GM18907 (cell line): Measurements from ENCODE around the gene PXN.
"Not testable (repeated sequence)": the region's sequence is repeated elsewhere in the genome, so short reads cannot be mapped to it uniquely, and the experiment has no call there.

ENCODE experiments used
- ATAC-seq: cut with Tn5 transposase; IDR thresholded peaks from one replicate; pipeline ENCODE4 v1.9.1; 2021; ENCODE audit warnings: mild to moderate bottlenecking, moderate library complexity; ENCODE audit not compliant: unreplicated experiment

The PXN gene

DNA sequence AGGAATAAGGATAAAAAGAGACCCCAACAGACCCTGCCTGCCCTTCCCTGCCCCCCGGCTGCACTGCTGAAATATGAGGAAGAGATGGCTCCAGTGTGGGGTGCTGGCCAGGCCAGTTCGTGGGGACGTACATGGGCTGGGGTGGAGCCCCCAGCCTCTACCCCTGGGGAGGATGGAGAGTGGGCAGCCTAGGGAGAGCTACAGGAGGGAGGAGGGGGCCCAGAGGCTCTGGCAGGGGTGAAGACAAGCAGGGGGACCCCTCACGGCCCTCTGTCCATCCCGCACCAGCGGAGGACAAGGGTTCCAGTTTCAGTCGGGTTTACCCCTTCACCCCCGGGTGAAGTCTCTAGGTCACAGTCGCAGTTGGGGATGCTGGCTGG, 53.6 kb downstream of the PXN start:
- ATAC-seq = no peak

DNA sequence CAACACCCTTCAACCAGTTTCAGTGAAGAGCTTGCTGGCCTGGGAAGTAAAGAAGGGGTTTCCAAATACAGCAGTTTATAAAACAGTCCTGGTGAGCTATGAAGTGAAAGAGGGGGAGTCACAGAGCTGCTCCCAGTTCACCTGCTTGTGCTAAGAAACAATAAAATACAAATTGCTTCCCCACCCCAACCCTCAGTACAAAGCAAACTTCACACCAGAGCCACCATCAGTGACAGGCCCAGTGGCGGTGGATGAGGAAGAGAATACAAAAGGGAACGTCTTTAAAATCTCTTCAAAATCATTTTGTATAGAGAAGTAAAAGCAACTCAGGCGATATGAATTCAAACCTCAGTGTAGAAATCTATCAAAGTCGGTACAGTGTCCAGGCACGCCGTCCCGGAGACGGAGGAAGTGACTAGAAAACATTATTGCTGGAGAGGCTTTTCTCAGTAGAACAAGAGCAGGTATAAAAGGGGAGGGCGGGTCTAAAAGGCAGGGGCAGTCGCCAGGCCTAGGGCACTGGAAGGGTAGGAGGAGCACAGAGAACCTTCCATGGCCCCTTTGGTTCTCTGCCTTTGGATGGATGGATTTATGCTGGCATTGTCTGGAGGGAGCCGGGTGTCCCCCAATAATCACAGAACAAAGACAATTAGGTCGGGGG, 54.2 kb downstream of the PXN start:
- no peak for ATAC-seq

DNA sequence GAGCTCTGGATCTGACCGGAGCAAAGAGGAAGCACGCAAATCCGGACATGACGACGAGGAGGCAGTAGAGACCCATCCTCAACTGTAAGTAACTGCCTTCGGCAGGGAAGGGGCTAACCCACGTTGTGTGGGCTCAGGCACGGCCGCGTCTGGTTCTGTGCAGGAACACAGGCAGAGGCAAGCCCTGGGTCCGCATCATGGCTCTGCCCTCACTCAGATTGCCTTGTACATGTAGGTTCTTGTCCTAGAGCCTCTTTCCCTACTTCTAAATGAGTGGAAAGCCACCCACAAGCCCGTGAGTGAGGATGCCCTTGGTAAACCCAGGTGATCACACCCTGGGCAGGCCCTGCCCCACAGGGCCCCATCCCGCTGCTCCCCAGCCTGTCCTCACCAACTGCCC, 55.7 kb downstream of the PXN start:
- ATAC-seq = no peak

DNA sequence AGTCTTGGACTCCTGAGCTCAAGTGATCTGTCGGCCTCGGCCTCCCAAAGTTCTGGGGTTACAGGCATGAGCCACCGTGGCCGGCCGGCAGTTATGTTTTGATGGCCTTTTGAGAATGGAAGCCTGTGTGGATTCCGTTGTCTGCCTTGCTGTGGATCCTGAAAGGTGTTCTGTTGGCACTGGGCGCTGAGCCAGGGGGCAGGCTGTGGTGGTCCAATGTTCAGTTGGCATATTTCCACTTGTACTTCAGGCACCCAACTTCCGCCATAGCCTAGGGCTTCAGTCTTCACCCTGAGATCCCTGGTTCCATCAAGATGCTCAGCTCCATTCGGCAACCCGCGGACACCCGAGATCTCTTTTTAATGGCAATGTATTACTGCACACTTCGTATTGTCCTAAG, 58.3 kb downstream of the PXN start:
- ATAC-seq = no peak

DNA sequence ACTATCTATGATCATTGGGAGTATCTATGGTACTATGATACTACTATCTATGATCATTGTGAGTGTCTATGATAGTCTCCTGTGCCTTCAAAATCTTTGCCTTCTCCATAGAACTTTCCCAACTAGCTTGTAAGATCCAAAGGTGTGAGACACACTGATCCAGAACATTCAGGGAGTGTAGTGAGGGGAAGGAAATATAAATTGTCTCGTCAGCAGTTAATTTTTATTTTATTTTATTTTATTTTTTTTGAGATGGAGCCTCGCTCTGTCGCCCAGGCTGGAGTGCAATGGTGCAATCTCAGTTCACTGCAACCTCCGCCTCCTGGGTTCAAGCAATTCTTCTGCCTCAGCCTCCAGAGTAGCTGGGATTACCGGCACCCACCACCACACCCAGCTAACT, 58.7 kb downstream of the PXN start:
- not testable (repeated sequence) for ATAC-seq

DNA sequence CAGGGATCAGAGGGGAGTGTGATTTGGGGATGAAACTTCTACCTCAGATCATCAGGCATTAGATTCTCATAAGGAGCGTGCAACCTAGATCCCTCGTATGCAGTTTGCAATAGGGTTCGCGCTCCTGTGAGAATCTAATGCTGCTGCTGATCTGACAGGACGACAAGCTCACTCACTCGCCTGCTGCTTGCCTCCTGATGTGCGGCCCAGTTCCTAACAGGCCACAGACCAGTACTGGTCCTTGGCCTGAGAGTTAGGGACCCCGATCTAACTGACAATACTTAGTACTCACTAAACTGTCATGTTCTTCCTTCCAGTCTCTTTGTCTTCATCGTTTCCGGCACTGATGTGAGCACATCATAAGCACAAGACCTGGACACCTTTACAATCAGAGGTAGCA, 59.3 kb downstream of the PXN start:
- ATAC-seq = no peak

DNA sequence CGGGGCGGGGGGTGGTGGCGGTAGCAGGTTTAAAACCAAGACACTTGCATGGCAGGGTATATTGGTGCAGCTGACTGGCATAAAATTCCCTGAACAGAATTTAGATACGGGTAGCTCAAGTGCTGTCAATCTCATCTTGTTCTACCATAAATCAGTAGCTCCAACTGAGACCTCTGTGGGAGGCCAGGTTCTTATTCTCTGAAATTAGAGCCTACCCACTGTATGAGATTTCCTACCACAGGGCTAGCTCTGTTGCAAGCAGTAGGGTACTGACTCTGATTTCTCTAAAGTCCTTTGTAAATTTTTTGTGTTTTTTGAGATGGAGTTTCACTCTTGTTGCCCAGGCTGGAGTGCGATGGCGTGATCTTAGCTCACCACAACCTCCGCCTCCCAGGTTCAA, 61.4 kb downstream of the PXN start:
- ATAC-seq = no peak

DNA sequence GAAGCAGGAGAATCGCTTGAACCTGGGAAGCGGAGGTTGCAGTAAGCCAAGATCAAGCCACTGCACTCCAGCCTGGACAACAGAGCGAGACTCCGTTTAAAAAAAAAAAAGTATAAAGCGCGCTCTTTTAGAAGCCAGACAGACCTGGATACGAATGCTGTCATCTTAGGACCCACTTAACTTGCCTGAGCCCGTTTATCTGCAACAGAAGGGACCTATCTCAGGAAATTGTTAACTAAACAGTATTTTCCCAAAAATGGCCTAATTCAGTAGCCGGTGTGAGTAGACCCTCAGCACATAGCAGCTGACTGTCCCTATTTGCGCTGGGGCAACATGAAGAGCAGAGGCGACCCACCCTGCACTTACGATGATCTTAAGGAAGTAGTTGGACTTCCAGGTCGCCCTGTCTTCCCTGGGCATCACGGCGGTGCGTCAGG, 65.1 kb downstream of the PXN start:
- no peak for ATAC-seq

DNA sequence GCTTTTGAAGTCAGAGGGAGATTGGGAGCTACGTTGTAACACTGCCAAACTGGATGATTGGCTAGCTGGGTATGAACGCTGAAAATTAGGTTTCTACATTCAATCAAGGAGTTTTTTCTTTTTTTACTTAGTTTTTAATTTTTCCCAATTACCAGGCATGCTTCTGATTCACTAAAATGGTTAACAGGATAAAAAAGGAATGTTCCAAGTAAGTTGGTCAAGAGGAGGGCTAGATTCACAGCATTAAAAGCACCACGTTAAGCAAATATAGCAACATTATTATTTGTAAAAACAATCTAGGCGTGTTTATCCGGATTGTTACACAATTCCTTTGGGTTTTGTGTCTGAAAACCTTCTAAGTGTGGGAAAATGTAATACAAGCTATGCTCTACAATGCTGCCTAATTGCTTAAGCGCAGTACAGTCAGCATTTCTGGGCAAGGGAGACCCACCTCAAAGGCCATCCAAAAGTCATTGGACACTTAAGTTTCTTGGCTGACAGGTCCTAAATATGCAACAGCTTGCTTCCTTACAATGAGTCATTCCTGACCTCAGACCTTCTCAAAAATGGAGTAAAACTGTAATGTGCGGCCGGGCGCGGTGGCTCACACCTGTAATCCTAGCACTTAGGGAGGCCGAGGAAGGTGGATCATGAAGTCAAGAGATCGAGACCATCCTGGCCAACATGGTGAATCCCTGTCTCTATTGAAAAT, 65.8 kb downstream of the PXN start:
- ATAC-seq = no peak

DNA sequence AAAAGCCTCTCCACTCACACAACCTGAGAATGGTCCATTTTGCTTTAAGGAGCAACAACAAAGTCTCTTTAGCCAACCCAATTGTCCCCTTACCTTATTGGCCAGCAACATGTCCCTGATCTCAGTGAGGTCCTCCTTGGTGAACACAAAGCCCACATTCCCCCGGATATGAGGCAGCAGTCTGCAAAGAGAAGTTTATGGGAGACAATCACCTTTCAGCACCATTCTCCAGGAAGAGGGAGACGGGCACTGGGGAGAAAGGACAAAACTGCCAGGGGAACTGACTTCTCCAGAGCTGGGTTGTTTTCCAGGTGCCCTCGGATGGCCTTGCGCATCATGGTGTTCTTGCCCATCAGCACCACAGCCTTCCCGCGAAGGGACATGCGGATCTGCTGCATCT, 66.5 kb downstream of the PXN start:
- no peak for ATAC-seq

DNA sequence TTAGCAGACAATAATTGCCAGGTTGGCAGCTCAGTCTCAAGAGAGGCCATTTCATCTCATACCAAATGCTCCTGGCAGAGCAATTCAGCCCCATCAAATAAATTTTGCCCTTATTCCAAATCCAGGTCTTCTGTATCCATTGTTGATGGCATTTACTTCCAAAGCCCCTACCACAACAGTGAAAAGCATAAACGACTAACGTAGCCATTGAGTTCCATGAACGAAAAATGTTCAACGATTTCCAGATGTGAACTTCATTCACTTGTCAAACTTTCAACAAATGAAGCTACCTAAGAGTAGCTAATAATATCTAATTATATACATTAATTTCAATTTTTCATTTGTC, 68.0 kb downstream of the PXN start:
- no peak for ATAC-seq

DNA sequence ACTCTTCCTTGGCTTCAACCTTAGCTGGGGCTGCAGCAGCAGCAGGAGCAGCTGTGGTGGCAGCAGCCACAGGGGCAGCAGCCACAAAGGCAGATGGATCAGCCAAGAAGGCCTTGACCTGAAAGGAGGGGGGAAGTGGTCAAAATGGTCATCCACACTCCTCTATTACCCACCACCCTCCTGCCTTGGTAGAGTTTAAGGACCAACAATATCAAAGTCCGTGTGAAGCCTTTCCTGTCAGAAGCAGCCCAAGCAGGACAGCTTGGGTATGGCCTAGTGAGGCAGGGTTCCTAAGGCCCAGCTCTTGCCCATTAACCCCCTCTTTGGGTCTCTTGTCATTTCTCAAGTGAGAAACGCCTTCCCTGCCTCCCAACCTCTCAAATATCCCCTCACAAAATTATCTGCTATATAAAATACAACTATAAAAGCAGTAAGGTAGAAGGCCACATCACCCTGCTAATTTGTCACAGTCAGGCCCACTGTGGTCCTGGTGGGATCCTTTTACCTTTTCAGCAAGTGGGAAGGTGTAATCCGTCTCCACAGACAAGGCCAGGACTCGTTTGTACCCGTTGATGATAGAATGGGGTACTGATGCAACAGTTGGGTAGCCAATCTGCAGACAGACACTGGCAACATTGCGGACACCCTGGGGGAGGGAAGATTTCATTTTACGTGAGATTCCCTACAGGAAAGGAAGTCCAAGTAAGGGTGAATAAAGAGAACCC, 68.6 kb downstream of the PXN start:
- not testable (repeated sequence) for ATAC-seq

DNA sequence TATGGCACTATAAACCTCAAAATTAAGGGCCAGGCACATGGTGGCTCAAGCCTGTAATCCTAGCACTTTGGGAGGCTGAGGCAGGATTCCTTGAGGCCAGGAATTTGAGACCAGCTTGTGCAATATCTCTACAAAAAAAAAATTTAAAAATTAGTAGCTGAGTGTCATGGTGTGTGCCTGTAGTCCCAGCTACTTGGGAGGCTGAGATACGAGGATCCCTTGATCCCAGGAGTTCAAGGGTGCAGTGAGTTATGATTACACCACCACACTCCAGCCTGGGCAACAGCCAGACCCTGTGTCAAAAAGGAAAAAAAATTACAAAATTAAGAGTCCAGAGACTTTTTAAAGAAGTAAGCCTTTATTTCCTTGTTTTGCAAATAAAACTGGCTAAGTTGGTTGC, 69.2 kb downstream of the PXN start:
- ATAC-seq = no peak

DNA sequence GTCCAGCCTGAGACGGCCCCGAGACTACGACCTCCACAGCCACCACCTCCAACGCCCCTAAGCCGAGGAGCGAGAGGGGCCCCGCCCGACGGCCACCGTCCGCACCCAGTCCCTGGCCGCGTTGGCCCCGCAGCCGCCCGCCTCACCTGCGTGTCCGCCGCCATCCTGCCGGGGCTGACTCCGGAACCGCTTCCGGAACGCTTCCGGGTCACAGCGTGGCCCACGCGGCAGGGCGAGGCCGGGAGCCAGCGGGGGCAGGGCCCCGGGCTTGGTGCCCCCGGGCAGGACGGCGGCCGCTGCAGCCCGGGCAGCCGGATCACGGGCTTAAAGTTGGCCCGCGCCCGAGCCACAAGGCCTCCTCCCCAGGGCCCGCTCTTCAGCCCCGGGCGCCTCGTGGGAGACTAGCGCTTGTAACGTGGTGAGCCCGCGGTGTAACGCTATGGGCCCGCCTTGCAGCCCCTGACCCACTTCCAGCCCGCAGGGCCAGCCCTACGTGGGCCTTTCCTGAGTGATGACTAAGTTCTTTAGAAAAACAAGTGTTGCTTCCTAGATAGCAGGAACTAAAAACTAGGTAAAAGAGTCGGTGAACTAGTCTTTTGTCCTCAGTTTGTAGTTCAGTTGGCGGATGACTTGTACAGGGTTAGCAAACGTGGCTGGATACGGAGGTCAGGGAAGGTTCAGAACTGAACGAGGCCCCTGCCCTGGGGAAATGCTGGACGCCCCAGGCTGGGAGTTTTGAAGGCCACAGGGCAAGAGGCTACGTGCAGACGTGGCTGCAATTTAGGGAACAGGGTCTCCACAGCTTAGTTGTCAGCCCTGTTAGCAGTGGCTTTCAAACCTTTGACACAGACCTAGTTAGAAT, 70.8 kb downstream of the PXN start, which contains the start of gene GCN1:
GCN1 (minus strand) TSS at position 182 of the 862 bp plus-strand sequence; CDS start at position 164, 18 bp downstream.
- ATAC-seq = peak; percentile 79

DNA sequence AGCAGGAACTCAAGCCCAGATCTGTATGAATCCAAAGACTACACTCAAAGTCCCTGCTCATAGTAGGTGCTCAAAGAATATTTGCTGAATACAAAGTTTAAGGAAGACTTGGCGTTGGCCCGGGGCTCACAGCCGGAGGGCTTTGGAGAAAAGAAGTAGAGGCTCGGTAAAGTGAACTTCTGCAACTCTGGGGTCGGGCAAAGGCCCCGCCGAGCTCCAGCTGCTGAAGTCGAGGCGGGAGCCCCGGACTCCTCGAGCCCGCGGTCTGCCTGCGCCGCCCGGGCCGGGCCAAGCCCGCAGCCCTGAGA, 71.3 kb downstream of the PXN start:
- no peak for ATAC-seq

DNA sequence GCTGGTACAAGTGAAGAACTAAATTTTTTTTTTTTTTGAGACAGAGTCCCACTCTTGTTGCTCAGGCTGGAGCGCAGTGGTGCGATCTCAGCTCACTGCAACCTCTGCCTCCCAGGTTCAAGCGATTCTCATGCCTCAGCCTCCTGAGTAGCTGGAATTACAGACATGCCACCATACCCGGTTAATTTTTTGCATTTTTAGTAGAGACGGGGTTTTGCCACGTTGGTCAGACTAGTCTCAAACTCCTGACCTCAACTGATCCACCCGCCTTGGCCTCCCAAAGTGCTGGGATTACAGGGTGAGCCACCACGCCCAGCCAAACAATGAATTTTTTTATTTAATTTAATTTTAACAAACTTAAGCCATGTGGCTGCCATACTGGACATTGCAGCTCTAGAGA, 72.2 kb downstream of the PXN start:
- not testable (repeated sequence) for ATAC-seq

DNA sequence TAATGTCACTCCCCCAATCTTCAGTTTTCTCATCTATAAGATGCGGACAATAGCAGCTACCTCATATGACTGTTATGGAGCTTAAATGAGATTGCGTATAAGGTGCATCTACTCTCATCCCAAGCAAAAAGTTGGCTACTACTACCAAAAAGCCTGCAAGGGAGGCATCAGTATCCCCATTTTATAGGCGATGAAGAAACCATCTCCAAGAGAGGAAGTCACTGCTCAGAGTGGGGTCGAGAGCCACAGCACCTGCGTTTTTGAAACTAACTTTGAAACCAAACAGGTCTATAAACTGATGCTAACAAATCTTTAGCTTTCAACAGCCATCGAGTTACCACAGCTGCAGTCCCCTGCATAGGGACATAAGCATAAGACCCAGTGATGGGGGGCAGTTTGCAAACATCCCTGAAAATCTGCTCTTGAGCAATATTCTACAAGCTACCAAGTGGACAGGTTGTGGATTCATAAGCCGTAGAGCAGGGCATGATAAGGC, 74.5 kb downstream of the PXN start:
- no peak for ATAC-seq

DNA sequence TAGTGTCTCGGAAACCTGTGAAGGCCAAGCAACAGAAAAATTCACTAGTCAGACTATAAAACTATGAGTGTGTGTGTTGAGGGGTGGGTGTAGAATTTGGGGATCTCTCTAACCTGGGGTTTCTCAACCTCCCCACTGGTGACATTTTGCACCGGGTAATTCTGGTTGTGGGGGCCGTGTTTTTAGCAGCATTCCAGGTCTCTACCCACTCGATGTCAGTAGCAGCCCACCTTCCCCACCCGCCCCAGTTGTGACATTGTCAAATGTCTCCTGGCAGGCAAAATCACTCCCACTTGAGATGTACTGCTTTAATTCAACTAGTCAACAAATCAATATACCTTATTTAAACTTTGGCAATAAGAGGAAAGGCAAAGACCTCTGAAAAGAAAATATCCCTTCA, 75.1 kb downstream of the PXN start:
- ATAC-seq = no peak

DNA sequence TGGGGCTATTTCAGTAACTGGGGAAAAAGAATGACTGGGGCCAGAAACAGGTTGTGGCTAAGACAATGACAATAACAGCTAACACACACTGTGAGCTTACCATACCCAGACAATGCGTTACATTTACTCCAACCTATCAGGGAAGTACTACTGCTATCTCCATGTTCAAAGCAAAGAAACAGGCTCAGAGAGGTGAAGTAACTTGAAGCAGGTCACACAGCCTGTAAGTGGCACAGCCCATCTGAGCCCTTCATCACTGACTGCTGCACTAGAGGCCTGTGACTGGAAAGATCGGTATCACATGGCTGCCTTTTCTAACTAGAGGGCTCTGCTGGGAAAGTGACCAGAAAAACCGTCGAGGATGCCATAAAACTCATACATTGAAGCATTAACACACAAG, 78.9 kb downstream of the PXN start:
- ATAC-seq = no peak

DNA sequence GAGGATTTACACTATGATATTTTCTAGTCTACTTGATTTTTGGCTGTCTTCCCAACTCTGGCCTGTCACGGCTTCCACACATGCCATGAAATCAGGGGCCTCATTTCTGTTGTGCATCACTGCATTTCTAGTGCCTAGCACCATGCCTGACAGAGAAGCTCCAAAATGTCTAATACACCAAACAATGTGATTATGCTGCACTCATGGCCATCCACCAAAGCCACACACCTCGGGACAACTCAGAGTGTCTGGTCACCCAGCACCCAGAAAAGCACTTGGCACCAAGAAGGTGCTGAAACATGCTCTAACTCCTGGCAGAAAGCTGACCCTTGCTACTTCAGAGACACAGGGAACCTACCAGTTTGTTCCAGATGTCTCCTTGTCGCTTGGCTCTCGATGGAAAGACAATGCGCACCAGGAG, 82.3 kb downstream of the PXN start:
- no peak for ATAC-seq

DNA sequence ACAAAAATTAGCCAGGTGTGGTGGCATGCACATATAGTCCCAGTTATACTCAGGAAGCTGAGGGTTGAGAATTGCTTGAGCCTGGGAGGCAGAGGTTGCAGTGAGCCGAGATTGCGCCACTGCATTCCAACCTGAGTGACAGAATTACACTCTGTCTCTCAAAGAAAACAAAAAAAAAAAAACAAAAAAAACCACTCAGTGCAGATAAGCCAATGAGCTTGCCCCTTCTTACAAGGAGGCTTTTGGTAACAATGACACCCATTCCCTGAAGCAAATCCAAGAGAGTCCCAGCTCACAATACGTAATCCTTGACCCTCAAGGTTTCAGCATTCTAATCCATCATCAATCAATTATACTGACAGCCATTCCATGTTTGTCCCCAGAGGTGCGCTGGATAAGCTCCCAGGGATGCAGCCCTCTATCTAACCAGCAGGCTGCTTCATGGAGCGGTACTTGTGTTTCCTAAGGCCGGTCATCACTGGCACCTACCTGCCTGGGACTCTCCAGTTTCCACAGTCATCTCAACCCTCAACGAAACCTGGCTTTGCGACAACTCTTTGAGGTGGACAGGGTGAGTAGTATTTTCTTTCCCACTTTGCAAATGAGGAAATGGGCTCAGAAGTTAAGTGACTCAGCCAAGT, 83.4 kb downstream of the PXN start:
- no peak for ATAC-seq
